Liver (tissue), 3 donors: ENCODE data around the gene CACNA1C.

Experiments used
- CTCF ChIP-seq: fragments of 150-350 bp; IDR thresholded peaks from 2 replicates; pipeline ENCODE4 v1.5.1; 2017; ENCODE audit warnings: improper control_type of control experiment, low read depth, low read length; ENCODE audit not compliant: missing input control
- RAD21 ChIP-seq, 2 donors: IDR thresholded peaks; 2 replicates each; pipeline ENCODE4 v1.6.1; 2016; ENCODE audit warnings: antibody characterized with exemption in 2 of 2, mild to moderate bottlenecking in 2 of 2
- REST ChIP-seq: IDR thresholded peaks from 2 replicates; pipeline ENCODE4 v1.6.1; 2016; ENCODE audit warnings: antibody characterized with exemption, mild to moderate bottlenecking
- TAF1 ChIP-seq: conservative IDR thresholded peaks from 2 replicates; pipeline ENCODE4 v1.6.1; 2016; ENCODE audit warnings: antibody characterized with exemption, mild to moderate bottlenecking
- YY1 ChIP-seq: IDR thresholded peaks from 2 replicates; pipeline ENCODE4 v1.6.1; 2016; ENCODE audit warnings: antibody characterized with exemption, mild to moderate bottlenecking
- donor health status: healthy.
- donor health status: healthy.

- TF ChIP-seq YY1: no peak
- no peak for TF ChIP-seq CTCF
- no peak for TF ChIP-seq RAD21 (IDR thresholded peaks at IDR 0.05)
- TF ChIP-seq REST: no peak
- TF ChIP-seq TAF1: no peak
Measured at GRCh38 chr12:2397356-2398045, 344.7 kb downstream of the CACNA1C start.
